Measurements from ENCODE around the gene ADGRL4.

The ADGRL4 gene

GRCh38 chr1:79006564-79006963 lies at the start of gene ADGRL4:
TSS of gene ADGRL4 (minus strand) at chr1:79006730. CDS start at chr1:79006654, 76 bp downstream.
- Histone ChIP-seq H4K20me1 (ENCODE audit: insufficient read depth, low read length) (no peaks in the 10 kb centered on the region), H3K4me1 (ENCODE audit: low read length) (no peaks in the 10 kb centered on the region), H3K27ac (ENCODE audit: low read length) (no peak within 1 kb of the TSS), H3K9ac (ENCODE audit: low read length) (no peak within 1 kb of the TSS), H3K4me2 (ENCODE audit: low read depth, low read length) (no peak within 1 kb of the TSS), H3K4me3 (ENCODE audit: low read length) (no peak within 1 kb of the TSS), H3K79me2 (ENCODE audit: low read length) (no peaks in the 10 kb centered on the region), H3K36me3 (replicated peaks; ENCODE audit: insufficient read depth, low read length) (no peaks in the 10 kb centered on the region), H3K9me3 (replicated peaks; ENCODE audit: insufficient read depth, low read length) (no peaks in the 10 kb centered on the region), H2AFZ (ENCODE audit: low read length) (no peak within 1 kb of the TSS), H3F3A (ENCODE audit: insufficient read depth, low read length) (no peaks in the 10 kb centered on the region), H3K9me2 (replicated peaks; ENCODE audit: insufficient read depth, low read length) (no peaks in the 10 kb centered on the region), H3K27me3 (replicated peaks; ENCODE audit: insufficient read depth, low read length) (no peaks in the 10 kb centered on the region)
- no peak for TF ChIP-seq EZH2phosphoT487 (IDR thresholded peaks at IDR 0.05; ENCODE audit: low read length)
- TF ChIP-seq CTCF (IDR thresholded peaks at IDR 0.05; ENCODE audit: low read length): no peak
- TF ChIP-seq EZH2 (optimal IDR thresholded peaks at IDR 0.05; ENCODE audit: low read depth, low read length): no peak
- DNase-seq: no peak

- H3K4me1 ChIP-seq (ENCODE audit: low read length): no peaks in the 10 kb centered on the region
- no peak overlapping the region for H3K4me3 ChIP-seq (ENCODE audit: low read length)
- no peaks in the 10 kb centered on the region for H3K79me2 ChIP-seq (ENCODE audit: low read length)
- H3K4me2 ChIP-seq (ENCODE audit: low read depth, low read length): no peak overlapping the region
- no peak overlapping the region for H3K27ac ChIP-seq (ENCODE audit: low read length)
- no peaks in the 10 kb centered on the region; the same call in none of the 2 replicates for H3K27me3 ChIP-seq (replicated peaks; ENCODE audit: insufficient read depth, low read length)
- H3K9me3 ChIP-seq (replicated peaks; ENCODE audit: insufficient read depth, low read length): no peaks in the 10 kb centered on the region
- H2AFZ ChIP-seq (ENCODE audit: low read length): no peak overlapping the region
- TF ChIP-seq EZH2phosphoT487 (IDR thresholded peaks at IDR 0.05; ENCODE audit: low read length) (no peak), CTCF (IDR thresholded peaks at IDR 0.05; ENCODE audit: low read length) (no peak), EZH2 (optimal IDR thresholded peaks at IDR 0.05; ENCODE audit: low read depth, low read length) (no peak)
- no peak overlapping the region for H3K9ac ChIP-seq (ENCODE audit: low read length)
- no peak for DNase-seq
- H4K20me1 ChIP-seq (ENCODE audit: insufficient read depth, low read length): no peaks in the 10 kb centered on the region
- no peaks in the 10 kb centered on the region for H3K9me2 ChIP-seq (replicated peaks; ENCODE audit: insufficient read depth, low read length)
- H3K36me3 ChIP-seq (replicated peaks; ENCODE audit: insufficient read depth, low read length): no peaks in the 10 kb centered on the region
- H3F3A ChIP-seq (ENCODE audit: insufficient read depth, low read length): no peaks in the 10 kb centered on the region
Observed at GRCh38 chr1:79055856-79056255, 49.3 kb upstream of the ADGRL4 start.

GRCh38 chr1:79052829-79053449 lies 46.4 kb upstream of the ADGRL4 start:
- Histone ChIP-seq H3K27me3 (replicated peaks; ENCODE audit: insufficient read depth, low read length) (no peaks in the 10 kb centered on the region; the same call in none of the 2 replicates), H2AFZ (ENCODE audit: low read length) (no peak overlapping the region), H3K9me3 (replicated peaks; ENCODE audit: insufficient read depth, low read length) (no peaks in the 10 kb centered on the region), H3K79me2 (ENCODE audit: low read length) (no peaks in the 10 kb centered on the region), H3K9me2 (replicated peaks; ENCODE audit: insufficient read depth, low read length) (no peaks in the 10 kb centered on the region), H3K4me1 (ENCODE audit: low read length) (no peaks in the 10 kb centered on the region), H3K4me3 (ENCODE audit: low read length) (0 out of 2 replicates have a peak overlapping the region, but pooled peaks have one; percentile 3), H3K4me2 (ENCODE audit: low read depth, low read length) (peak overlapping the region; percentile 16; the same call in 1 of the 2 replicates), H3F3A (ENCODE audit: insufficient read depth, low read length) (no peaks in the 10 kb centered on the region), H3K9ac (ENCODE audit: low read length) (no peak overlapping the region), H3K27ac (ENCODE audit: low read length) (no peak overlapping the region), H3K36me3 (replicated peaks; ENCODE audit: insufficient read depth, low read length) (no peaks in the 10 kb centered on the region), H4K20me1 (ENCODE audit: insufficient read depth, low read length) (no peaks in the 10 kb centered on the region)
- DNase-seq: peak; percentile 54
- TF ChIP-seq CTCF (IDR thresholded peaks at IDR 0.05; ENCODE audit: low read length): no peak
- no peak for TF ChIP-seq EZH2phosphoT487 (IDR thresholded peaks at IDR 0.05; ENCODE audit: low read length)
- TF ChIP-seq EZH2 (optimal IDR thresholded peaks at IDR 0.05; ENCODE audit: low read depth, low read length): no peak

Data from MM.1S (cell line).